Measurements from ENCODE around the gene SRP68. TPM values are rescaled to one million over a fixed set of nuclear protein-coding genes. Genes with fewer than 3 reads are reported as not detected.

SRP68 gene
- total RNA-seq, 1 donor from 2014 or later, result 48.4 TPM

GRCh38 chr17:76008208-76008607 is 64.1 kb downstream of the SRP68 start:
- peaks cover 9% of the 10 kb centered on the region for H3K36me3 Mint-ChIP-seq (ENCODE audit: unreplicated experiment)

GRCh38 chr17:76007850-76008165 is 64.5 kb downstream of the SRP68 start:
- Mint-ChIP-seq H3K4me3 (ENCODE audit: unreplicated experiment) (no peak overlapping the region), H3K27ac (ENCODE audit: unreplicated experiment) (no peak overlapping the region), H3K4me1 (ENCODE audit: low read depth, unreplicated experiment) (peaks cover 2% of the 10 kb centered on the region), H3K9me3 (ENCODE audit: unreplicated experiment) (peaks cover 8% of the 10 kb centered on the region), H3K36me3 (ENCODE audit: unreplicated experiment) (peaks cover 9% of the 10 kb centered on the region), H3K27me3 (ENCODE audit: unreplicated experiment) (peaks cover 10% of the 10 kb centered on the region)
- no peak for DNase-seq
- TF ChIP-seq CTCF (IDR thresholded peaks at IDR 0.05; ENCODE audit: partially characterized antibody, unreplicated experiment), result no peak

More at GRCh38 chr17:76008208-76008607, 64.1 kb downstream of the SRP68 start:
- Mint-ChIP-seq H3K27ac (ENCODE audit: unreplicated experiment) (no peak overlapping the region), H3K9me3 (ENCODE audit: unreplicated experiment) (peaks cover 8% of the 10 kb centered on the region), H3K4me1 (ENCODE audit: low read depth, unreplicated experiment) (peaks cover 2% of the 10 kb centered on the region), H3K4me3 (ENCODE audit: unreplicated experiment) (no peak overlapping the region), H3K27me3 (ENCODE audit: unreplicated experiment) (peaks cover 10% of the 10 kb centered on the region)
- TF ChIP-seq CTCF (IDR thresholded peaks at IDR 0.05; ENCODE audit: partially characterized antibody, unreplicated experiment), result no peak
- no peak for DNase-seq

- peaks cover 2% of the 10 kb centered on the region for H3K4me1 Mint-ChIP-seq (ENCODE audit: low read depth, unreplicated experiment)
- no peak overlapping the region for H3K4me3 Mint-ChIP-seq (ENCODE audit: unreplicated experiment)
Observed at GRCh38 chr17:76007131-76007849, 65.0 kb downstream of the SRP68 start.

GRCh38 chr17:76005263-76006149 is 66.8 kb downstream of the SRP68 start:
- Mint-ChIP-seq H3K9me3 (ENCODE audit: unreplicated experiment) (peaks cover 8% of the 10 kb centered on the region), H3K4me3 (ENCODE audit: unreplicated experiment) (peak overlapping the region; percentile 30), H3K27ac (ENCODE audit: unreplicated experiment) (no peak overlapping the region)

More at GRCh38 chr17:76007131-76007849, 65.0 kb downstream of the SRP68 start:
- no peak overlapping the region for H3K27ac Mint-ChIP-seq (ENCODE audit: unreplicated experiment)
- peaks cover 10% of the 10 kb centered on the region for H3K27me3 Mint-ChIP-seq (ENCODE audit: unreplicated experiment)
- no peak for DNase-seq
- no peak for TF ChIP-seq CTCF (IDR thresholded peaks at IDR 0.05; ENCODE audit: partially characterized antibody, unreplicated experiment)
- H3K9me3 Mint-ChIP-seq (ENCODE audit: unreplicated experiment), result peaks cover 8% of the 10 kb centered on the region
- peaks cover 9% of the 10 kb centered on the region for H3K36me3 Mint-ChIP-seq (ENCODE audit: unreplicated experiment)

More at GRCh38 chr17:76005263-76006149, 66.8 kb downstream of the SRP68 start:
- Mint-ChIP-seq H3K4me1 (ENCODE audit: low read depth, unreplicated experiment) (peaks cover 2% of the 10 kb centered on the region), H3K27me3 (ENCODE audit: unreplicated experiment) (peaks cover 10% of the 10 kb centered on the region), H3K36me3 (ENCODE audit: unreplicated experiment) (peaks cover 9% of the 10 kb centered on the region)
- DNase-seq, result peak; percentile 88
- TF ChIP-seq CTCF (IDR thresholded peaks at IDR 0.05; ENCODE audit: partially characterized antibody, unreplicated experiment), result peak; percentile 86
